ENCODE data around the gene GTPBP3. TPM values are rescaled to one million over a fixed set of nuclear protein-coding genes. Genes with fewer than 3 reads are reported as not detected.

The GTPBP3 gene
- total and polyA plus RNA-seq, 2 of the 13 experiments (the other 11 are each of a cell fraction or from before 2014, with no cell fraction given), result 17.5 to 30.0 TPM

DNA sequence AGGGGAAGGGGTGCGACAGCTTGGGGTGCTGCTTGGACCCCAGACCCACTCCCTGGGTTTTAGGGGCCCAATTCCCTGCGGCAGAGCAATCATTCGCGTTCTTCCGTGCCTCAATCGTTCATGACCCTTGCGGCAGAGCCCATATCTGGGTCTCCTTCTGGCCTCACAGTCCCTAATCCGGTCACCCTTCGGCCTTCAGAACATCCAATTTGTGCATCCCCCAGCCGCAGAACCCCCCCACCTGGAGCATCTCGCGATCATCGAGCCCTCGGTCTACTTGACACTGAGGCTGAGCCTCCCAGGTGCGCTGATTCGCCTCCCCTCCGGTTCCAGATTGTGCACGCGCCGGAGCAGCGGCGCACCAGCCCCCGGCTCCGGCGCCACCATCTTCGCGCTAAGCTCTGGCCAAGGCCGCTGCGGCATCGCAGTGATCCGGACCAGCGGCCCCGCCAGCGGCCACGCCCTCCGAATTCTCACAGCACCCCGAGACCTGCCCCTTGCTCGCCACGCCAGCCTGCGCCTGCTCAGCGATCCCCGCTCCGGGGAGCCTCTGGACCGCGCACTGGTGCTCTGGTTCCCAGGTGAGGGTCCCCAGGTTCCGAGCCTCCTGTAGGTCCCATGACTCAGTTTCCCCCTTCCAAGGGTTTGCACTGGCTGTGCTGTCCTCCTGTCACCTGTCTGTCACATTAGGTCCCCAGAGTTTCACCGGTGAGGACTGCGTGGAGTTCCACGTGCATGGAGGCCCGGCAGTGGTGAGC is 501 bp downstream of the GTPBP3 start (continued):
- TF ChIP-seq ZNF333 (CRISPR knock-in tag; IDR thresholded peaks at IDR 0.05; ENCODE audit: borderline replicate concordance) (no peak), MTF2 (CRISPR knock-in tag; IDR thresholded peaks at IDR 0.05; ENCODE audit: borderline replicate concordance) (no peak), TEAD2 (CRISPR knock-in tag; IDR thresholded peaks at IDR 0.05) (0 out of 2 replicates have a peak, but pooled peaks have one; percentile 49), SP5 (CRISPR knock-in tag; IDR thresholded peaks at IDR 0.05; ENCODE audit: borderline replicate concordance, low read depth) (no peak), NR2F6 (IDR thresholded peaks at IDR 0.05) (no peak), NR2F6 (CRISPR knock-in tag; IDR thresholded peaks at IDR 0.05) (no peak; the same call in 1 of the 2 replicates), KMT2B (CRISPR knock-in tag; IDR thresholded peaks at IDR 0.05) (no peak), GATAD1 (CRISPR knock-in tag; IDR thresholded peaks at IDR 0.05) (no peak), RXRB (CRISPR knock-in tag; IDR thresholded peaks at IDR 0.05; ENCODE audit: borderline replicate concordance) (no peak), PRPF4 (IDR thresholded peaks at IDR 0.05; ENCODE audit: low read depth, low read length, poor library complexity, severe bottlenecking) (no peak), MTERF4 (CRISPR knock-in tag; IDR thresholded peaks at IDR 0.05) (no peak), ZGPAT (CRISPR knock-in tag; IDR thresholded peaks at IDR 0.05) (peak; percentile 43; the same call in 1 of the 2 replicates)
- TF ChIP-seq, protein P1, sequence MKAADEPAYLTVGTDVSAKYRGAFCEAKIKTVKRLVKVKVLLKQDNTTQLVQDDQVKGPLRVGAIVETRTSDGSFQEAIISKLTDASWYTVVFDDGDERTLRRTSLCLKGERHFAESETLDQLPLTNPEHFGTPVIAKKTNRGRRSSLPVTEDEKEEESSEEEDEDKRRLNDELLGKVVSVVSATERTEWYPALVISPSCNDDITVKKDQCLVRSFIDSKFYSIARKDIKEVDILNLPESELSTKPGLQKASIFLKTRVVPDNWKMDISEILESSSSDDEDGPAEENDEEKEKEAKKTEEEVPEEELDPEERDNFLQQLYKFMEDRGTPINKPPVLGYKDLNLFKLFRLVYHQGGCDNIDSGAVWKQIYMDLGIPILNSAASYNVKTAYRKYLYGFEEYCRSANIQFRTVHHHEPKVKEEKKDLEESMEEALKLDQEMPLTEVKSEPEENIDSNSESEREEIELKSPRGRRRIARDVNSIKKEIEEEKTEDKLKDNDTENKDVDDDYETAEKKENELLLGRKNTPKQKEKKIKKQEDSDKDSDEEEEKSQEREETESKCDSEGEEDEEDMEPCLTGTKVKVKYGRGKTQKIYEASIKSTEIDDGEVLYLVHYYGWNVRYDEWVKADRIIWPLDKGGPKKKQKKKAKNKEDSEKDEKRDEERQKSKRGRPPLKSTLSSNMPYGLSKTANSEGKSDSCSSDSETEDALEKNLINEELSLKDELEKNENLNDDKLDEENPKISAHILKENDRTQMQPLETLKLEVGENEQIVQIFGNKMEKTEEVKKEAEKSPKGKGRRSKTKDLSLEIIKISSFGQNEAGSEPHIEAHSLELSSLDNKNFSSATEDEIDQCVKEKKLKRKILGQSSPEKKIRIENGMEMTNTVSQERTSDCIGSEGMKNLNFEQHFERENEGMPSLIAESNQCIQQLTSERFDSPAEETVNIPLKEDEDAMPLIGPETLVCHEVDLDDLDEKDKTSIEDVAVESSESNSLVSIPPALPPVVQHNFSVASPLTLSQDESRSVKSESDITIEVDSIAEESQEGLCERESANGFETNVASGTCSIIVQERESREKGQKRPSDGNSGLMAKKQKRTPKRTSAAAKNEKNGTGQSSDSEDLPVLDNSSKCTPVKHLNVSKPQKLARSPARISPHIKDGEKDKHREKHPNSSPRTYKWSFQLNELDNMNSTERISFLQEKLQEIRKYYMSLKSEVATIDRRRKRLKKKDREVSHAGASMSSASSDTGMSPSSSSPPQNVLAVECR (CRISPR knock-in tag; IDR thresholded peaks at IDR 0.05; ENCODE audit: borderline replicate concordance), result peak; percentile 60; the same call in 1 of the 2 replicates
- TF ChIP-seq, protein P2, sequence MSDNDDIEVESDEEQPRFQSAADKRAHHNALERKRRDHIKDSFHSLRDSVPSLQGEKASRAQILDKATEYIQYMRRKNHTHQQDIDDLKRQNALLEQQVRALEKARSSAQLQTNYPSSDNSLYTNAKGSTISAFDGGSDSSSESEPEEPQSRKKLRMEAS (IDR thresholded peaks at IDR 0.05), result no peak; the same call in 1 of the 2 replicates
- TF ChIP-seq, protein P3, sequence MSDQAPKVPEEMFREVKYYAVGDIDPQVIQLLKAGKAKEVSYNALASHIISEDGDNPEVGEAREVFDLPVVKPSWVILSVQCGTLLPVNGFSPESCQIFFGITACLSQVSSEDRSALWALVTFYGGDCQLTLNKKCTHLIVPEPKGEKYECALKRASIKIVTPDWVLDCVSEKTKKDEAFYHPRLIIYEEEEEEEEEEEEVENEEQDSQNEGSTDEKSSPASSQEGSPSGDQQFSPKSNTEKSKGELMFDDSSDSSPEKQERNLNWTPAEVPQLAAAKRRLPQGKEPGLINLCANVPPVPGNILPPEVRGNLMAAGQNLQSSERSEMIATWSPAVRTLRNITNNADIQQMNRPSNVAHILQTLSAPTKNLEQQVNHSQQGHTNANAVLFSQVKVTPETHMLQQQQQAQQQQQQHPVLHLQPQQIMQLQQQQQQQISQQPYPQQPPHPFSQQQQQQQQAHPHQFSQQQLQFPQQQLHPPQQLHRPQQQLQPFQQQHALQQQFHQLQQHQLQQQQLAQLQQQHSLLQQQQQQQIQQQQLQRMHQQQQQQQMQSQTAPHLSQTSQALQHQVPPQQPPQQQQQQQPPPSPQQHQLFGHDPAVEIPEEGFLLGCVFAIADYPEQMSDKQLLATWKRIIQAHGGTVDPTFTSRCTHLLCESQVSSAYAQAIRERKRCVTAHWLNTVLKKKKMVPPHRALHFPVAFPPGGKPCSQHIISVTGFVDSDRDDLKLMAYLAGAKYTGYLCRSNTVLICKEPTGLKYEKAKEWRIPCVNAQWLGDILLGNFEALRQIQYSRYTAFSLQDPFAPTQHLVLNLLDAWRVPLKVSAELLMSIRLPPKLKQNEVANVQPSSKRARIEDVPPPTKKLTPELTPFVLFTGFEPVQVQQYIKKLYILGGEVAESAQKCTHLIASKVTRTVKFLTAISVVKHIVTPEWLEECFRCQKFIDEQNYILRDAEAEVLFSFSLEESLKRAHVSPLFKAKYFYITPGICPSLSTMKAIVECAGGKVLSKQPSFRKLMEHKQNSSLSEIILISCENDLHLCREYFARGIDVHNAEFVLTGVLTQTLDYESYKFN (CRISPR knock-in tag; conservative IDR thresholded peaks at IDR 0.05), result no peak
- TF ChIP-seq, protein P4, sequence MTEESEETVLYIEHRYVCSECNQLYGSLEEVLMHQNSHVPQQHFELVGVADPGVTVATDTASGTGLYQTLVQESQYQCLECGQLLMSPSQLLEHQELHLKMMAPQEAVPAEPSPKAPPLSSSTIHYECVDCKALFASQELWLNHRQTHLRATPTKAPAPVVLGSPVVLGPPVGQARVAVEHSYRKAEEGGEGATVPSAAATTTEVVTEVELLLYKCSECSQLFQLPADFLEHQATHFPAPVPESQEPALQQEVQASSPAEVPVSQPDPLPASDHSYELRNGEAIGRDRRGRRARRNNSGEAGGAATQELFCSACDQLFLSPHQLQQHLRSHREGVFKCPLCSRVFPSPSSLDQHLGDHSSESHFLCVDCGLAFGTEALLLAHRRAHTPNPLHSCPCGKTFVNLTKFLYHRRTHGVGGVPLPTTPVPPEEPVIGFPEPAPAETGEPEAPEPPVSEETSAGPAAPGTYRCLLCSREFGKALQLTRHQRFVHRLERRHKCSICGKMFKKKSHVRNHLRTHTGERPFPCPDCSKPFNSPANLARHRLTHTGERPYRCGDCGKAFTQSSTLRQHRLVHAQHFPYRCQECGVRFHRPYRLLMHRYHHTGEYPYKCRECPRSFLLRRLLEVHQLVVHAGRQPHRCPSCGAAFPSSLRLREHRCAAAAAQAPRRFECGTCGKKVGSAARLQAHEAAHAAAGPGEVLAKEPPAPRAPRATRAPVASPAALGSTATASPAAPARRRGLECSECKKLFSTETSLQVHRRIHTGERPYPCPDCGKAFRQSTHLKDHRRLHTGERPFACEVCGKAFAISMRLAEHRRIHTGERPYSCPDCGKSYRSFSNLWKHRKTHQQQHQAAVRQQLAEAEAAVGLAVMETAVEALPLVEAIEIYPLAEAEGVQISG (CRISPR knock-in tag; IDR thresholded peaks at IDR 0.05), result no peak
